ENCODE results near the gene RPL15. TPM values are rescaled to one million over a fixed set of nuclear protein-coding genes. Genes with fewer than 3 reads are reported as not detected.

The RPL15 gene
- total and polyA plus RNA-seq, 2 of the 8 experiments (the other 6 are each of a cell fraction or from before 2014, with no cell fraction given) = 2,819 to 6,473 TPM

DNA sequence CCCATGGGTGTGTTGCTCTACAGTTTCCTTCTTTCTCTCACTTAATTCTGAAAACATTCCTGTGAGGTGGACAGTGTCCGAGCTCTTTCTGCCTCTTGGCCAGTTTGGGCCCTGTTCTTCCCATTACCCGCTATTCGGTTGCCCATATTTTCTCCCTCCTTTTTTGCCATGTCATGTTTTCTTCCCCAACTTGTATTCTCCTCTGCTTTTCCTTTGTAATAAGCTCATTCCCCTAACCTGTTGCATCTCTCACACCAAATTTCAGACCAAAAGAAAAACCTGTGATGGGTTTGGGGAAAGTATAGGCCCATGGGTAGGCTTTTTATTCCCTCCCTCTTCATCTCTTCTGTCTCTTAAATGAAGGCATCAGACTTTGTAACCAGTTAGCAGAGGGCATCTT, 30.6 kb upstream of the RPL15 start:
- Histone ChIP-seq H2AFZ (ENCODE audit: low read length) (no peak overlapping the region), H4K8ac (ENCODE audit: extremely low read depth, insufficient read depth, low read length) (no peak overlapping the region), H2BK120ac (replicated peaks; ENCODE audit: low read depth, low read length) (no peak overlapping the region), H2BK20ac (ENCODE audit: low read length) (no peak overlapping the region), H2AK5ac (ENCODE audit: low read depth, low read length) (no peak overlapping the region), H3K9ac (replicated peaks in 1 of 4; ENCODE audit: extremely low read depth in 1 of 4, low read depth in 3 of 4, low read length in 3 of 4) (no peak overlapping the region), H3K4me3 (ENCODE audit: extremely low read depth in 1 of 4, insufficient read depth in 2 of 4, low read depth in 3 of 4, low read length in 4 of 4) (no peak overlapping the region), H3K4me2 (ENCODE audit: insufficient read depth in 1 of 2, low read depth in 2 of 2, low read length in 2 of 2) (no peak overlapping the region), H3K79me2 (ENCODE audit: control insufficient read depth in 1 of 2, insufficient read depth in 2 of 2, low read length in 2 of 2) (peaks cover 0 to 26% of the 10 kb centered on the region in 2 experiments; a peak in 1 of 4 replicates), H3K36me3 (ENCODE audit: control insufficient read depth in 2 of 4, insufficient read depth in 4 of 4, low read length in 3 of 4) (peaks cover 0 to 20% (median 7%) of the 10 kb centered on the region in 4 experiments; a peak in 5 of 8 replicates), H4K20me1 (replicated peaks in 1 of 2; ENCODE audit: control insufficient read depth in 1 of 2, insufficient read depth in 2 of 2, low read length in 2 of 2) (peaks cover 5 to 6% of the 10 kb centered on the region in 2 experiments), H3K18ac (ENCODE audit: extremely low read depth, low read length) (no peak overlapping the region), H3K27ac (ENCODE audit: low read depth, low read length) (no peak overlapping the region), H2BK5ac (ENCODE audit: low read depth, low read length) (no peak overlapping the region), H3K23ac (ENCODE audit: insufficient read length) (no peak overlapping the region), H4K91ac (replicated peaks; ENCODE audit: insufficient read length, low read length) (no peak overlapping the region), H3K4ac (replicated peaks; ENCODE audit: insufficient read length, low read depth, low read length) (no peak overlapping the region), H4K5ac (ENCODE audit: insufficient read length, low read depth, low read length) (no peak overlapping the region), H3K23me2 (ENCODE audit: low read depth, low read length) (no peaks in the 10 kb centered on the region), H3K4me1 (replicated peaks in 1 of 4; ENCODE audit: control insufficient read depth in 3 of 4, insufficient read depth in 4 of 4, low read length in 3 of 4) (no peaks in the 10 kb centered on the region), H3K9me3 (ENCODE audit: insufficient read depth in 2 of 2, low read depth in 1 of 2, low read length in 1 of 2) (peaks cover 0 to 5% of the 10 kb centered on the region in 2 experiments; a peak in 1 of 4 replicates), H3K27me3 (replicated peaks in 1 of 4; ENCODE audit: control insufficient read depth in 3 of 4, extremely low read depth in 1 of 4, insufficient read depth in 3 of 4, low read length in 3 of 4) (no peaks in the 10 kb centered on the region), H2BK12ac (ENCODE audit: low read depth, low read length) (no peak overlapping the region), H2BK15ac (ENCODE audit: low read length) (no peak overlapping the region), H3K56ac (replicated peaks; ENCODE audit: insufficient read length, low read depth, low read length) (no peak overlapping the region), H3K79me1 (ENCODE audit: low read depth, low read length) (peaks cover 2% of the 10 kb centered on the region), H3K14ac (ENCODE audit: insufficient read length) (no peak overlapping the region)
- POLR2A ChIA-PET (ENCODE audit: partially characterized antibody) = interaction anchor here (0.5 to 9.0 kb wide), 4 partner anchors 9 to 122 kb away, joined by 3 to 143 read pairs (median 4); partner anchors contain the start of genes NKIRAS1 and RPL15
- FAIRE-seq (no peak), DNase-seq (ENCODE audit: low read depth in 1 of 2, low spot score in 2 of 2) (no peak)
- TF ChIP-seq TAF7 (optimal IDR thresholded peaks at IDR 0.05; ENCODE audit: borderline replicate concordance, low read depth, low read length) = no peak
- no peak for TF ChIP-seq ASH2L (IDR thresholded peaks at IDR 0.05; ENCODE audit: low read length)
- TF ChIP-seq, protein P1, sequence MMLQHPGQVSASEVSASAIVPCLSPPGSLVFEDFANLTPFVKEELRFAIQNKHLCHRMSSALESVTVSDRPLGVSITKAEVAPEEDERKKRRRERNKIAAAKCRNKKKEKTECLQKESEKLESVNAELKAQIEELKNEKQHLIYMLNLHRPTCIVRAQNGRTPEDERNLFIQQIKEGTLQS (IDR thresholded peaks at IDR 0.05; ENCODE audit: insufficient read depth, low read depth, low read length) = no peak
- TF ChIP-seq, protein P2, sequence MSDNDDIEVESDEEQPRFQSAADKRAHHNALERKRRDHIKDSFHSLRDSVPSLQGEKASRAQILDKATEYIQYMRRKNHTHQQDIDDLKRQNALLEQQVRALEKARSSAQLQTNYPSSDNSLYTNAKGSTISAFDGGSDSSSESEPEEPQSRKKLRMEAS (IDR thresholded peaks at IDR 0.05) = no peak
- TF ChIP-seq, protein P3, sequence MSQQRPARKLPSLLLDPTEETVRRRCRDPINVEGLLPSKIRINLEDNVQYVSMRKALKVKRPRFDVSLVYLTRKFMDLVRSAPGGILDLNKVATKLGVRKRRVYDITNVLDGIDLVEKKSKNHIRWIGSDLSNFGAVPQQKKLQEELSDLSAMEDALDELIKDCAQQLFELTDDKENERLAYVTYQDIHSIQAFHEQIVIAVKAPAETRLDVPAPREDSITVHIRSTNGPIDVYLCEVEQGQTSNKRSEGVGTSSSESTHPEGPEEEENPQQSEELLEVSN (IDR thresholded peaks at IDR 0.05) = no peak
- TF ChIP-seq TEAD4 (IDR thresholded peaks at IDR 0.05; ENCODE audit: low read depth, low read length) = no peak
- CTCF ChIA-PET (ENCODE audit: partially characterized antibody) = interaction anchor here (1.2 to 2.6 kb wide), 2 partner anchors 11 to 61 kb away, joined by 3 to 15 read pairs; no protein-coding TSS in a partner anchor
- WGBS, 2 experiments (ENCODE audit: extremely low coverage in 1 of 2, insufficient coverage in 1 of 2, insufficient read length in 1 of 2, insufficient replicate concordance in 2 of 2, low coverage in 1 of 2, low lambda C conversion rate in 2 of 2, missing lambda C conversion rate in 1 of 2) = 94% methylated on average over 3 of the region's 3 CpGs; no CpG with 5 or more reads in 1 of the 2 experiments

All from H1 (cell line).